HepG2 (cell line): ENCODE data around the gene LSS. TPM values are rescaled to one million over a fixed set of nuclear protein-coding genes. Genes with fewer than 3 reads are reported as not detected.

ENCODE experiments used
- ATAC-seq: fragments of 200-7000 bp; cut with Tn5 transposase; 3 replicates; pipeline ENCODE4 v1.9.1; 2020; ENCODE audit warnings: mild to moderate bottlenecking, moderate library complexity
- BruUV-seq: library from RNA; stranded (reverse); fragments of 400-500 nt; replicated peaks from 2 replicates; lab custom pipeline; 2021; lab: Mats Ljungman, UMichigan
- CTCF ChIA-PET: fragments of 300-600 bp; formaldehyde crosslinking; extraction: SDS; loops from one replicate; lab custom pipeline; 2021; ENCODE audit warnings: low total read pairs, inconsistent platforms, low intra/inter-chr PET ratio; lab: Yijun Ruan, JAX
- POLR2A ChIA-PET: fragments of 350-600 bp; sonication (Branson Sonifier 250); formaldehyde crosslinking; loops from one replicate; lab custom pipeline; 2020; ENCODE audit warnings: antibody characterized with exemption, inconsistent platforms; lab: Yijun Ruan, JAX
- DNase-seq: peaks from one replicate; pipeline ENCODE4 v3.0.0-alpha.2; 2015; ENCODE audit warnings: low spot score
- FAIRE-seq: peaks from 3 replicates; lab custom pipeline; 2011; peaks lifted over from hg19 to GRCh38; lab: Jason Lieb, UNC
- H2AFZ ChIP-seq: one replicate; pipeline ENCODE4 v1.6.1; 2011; ENCODE audit warnings: low read length, inconsistent platforms
- H3K27ac ChIP-seq: fragments of 300-600 bp; 3 replicates; pipeline ENCODE4 v1.8.0; 2011; ENCODE audit warnings: mixed run types, mild to moderate bottlenecking, mixed read lengths, low read length, inconsistent platforms; ENCODE audit not compliant: insufficient read depth; ENCODE audit errors: extremely low read length
- H3K27me3 ChIP-seq, 2 experiments: fragments of 200-600 bp in 1 of 2; 2 replicates in 1 of 2; 3 replicates in 1 of 2; pipeline versions ENCODE4 v1.6.0 to v1.8.0; 2011; ENCODE audit warnings: low read length in 2 of 2, mild to moderate bottlenecking in 2 of 2, moderate library complexity in 2 of 2, inconsistent platforms in 1 of 2; ENCODE audit not compliant: insufficient read depth in 2 of 2, control insufficient read depth in 1 of 2
- H3K36me3 ChIP-seq, 2 experiments: fragments of 200-600 bp in 1 of 2; replicated peaks in 1 of 2; 2 replicates in 1 of 2; 3 replicates in 1 of 2; pipeline versions ENCODE4 v1.5.1 to v1.8.0; 2011; ENCODE audit warnings: low read length in 2 of 2, inconsistent platforms in 1 of 2; ENCODE audit not compliant: insufficient read depth in 2 of 2, control insufficient read depth in 1 of 2
- H3K4me1 ChIP-seq: 2 replicates; pipeline ENCODE4 v1.5.1; 2012; ENCODE audit warnings: low read length, inconsistent platforms; ENCODE audit not compliant: insufficient read depth
- H3K4me2 ChIP-seq: 2 replicates; pipeline ENCODE4 v1.6.0; 2011; ENCODE audit warnings: low read depth, low read length, inconsistent platforms
- H3K4me3 ChIP-seq, 3 experiments: fragments of 200-600 bp in 1 of 3; sonication (generic), shearing (Covaris generic) in 1 of 3; replicated peaks in 1 of 3; 2 replicates each; pipeline ENCODE4 v1.5.1; 2011 to 2016; ENCODE audit warnings: low read length in 3 of 3, inconsistent platforms in 2 of 3, low read depth in 2 of 3, mild to moderate bottlenecking in 2 of 3, control low read depth in 1 of 3, mixed read lengths in 1 of 3; ENCODE audit not compliant: insufficient read depth in 1 of 3
- H3K79me2 ChIP-seq: one replicate; pipeline ENCODE4 v1.6.1; 2011; ENCODE audit warnings: low read length, inconsistent platforms; ENCODE audit not compliant: insufficient read depth
- H3K9ac ChIP-seq: 2 replicates; pipeline ENCODE4 v1.6.0; 2011; ENCODE audit warnings: mild to moderate bottlenecking, low read depth, low read length, inconsistent platforms; ENCODE audit not compliant: insufficient read depth
- H3K9me3 ChIP-seq: 2 replicates; pipeline ENCODE4 v1.5.1; 2012; ENCODE audit warnings: mild to moderate bottlenecking, low read length
- H4K20me1 ChIP-seq: 2 replicates; pipeline ENCODE4 v1.6.0; 2011; ENCODE audit warnings: inconsistent platforms, mild to moderate bottlenecking, low read length, moderate library complexity; ENCODE audit not compliant: insufficient read depth
- ETV6 ChIP-seq: sonication (generic); formaldehyde crosslinking; conservative IDR thresholded peaks from 2 replicates; pipeline ENCODE4 v1.4.0; 2020; ENCODE audit warnings: missing genetic modification reagents
- HMGA1 ChIP-seq: sonication (generic); formaldehyde crosslinking; conservative IDR thresholded peaks from 2 replicates; pipeline ENCODE4 v1.4.0; 2020; ENCODE audit warnings: missing genetic modification reagents
- KLF16 ChIP-seq, 2 experiments: sonication (generic) in 1 of 2; formaldehyde crosslinking in 1 of 2; IDR thresholded peaks; 2 replicates each; pipeline versions ENCODE4 v1.6.1 to v1.8.0; 2016 to 2023; ENCODE audit warnings: missing genetic modification reagents in 2 of 2, missing compliant biosample characterization in 1 of 2
- MAFK ChIP-seq, 2 experiments: IDR thresholded peaks in 1 of 2; conservative IDR thresholded peaks in 1 of 2; 2 replicates each; pipeline ENCODE4 v1.6.1; 2011; ENCODE audit warnings: improper control_type of control experiment in 2 of 2, low read length in 2 of 2
- SAFB2 ChIP-seq: sonication (generic); formaldehyde crosslinking; IDR thresholded peaks from 2 replicates; pipeline ENCODE4 v1.5.1; 2020; ENCODE audit warnings: missing genetic modification reagents, low read depth, mild to moderate bottlenecking, borderline replicate concordance
- SNAPC2 ChIP-seq: sonication (generic); formaldehyde crosslinking; IDR thresholded peaks from 2 replicates; pipeline ENCODE4 v1.8.1; 2022; ENCODE audit warnings: mild to moderate bottlenecking, missing genetic modification reagents
- THYN1 ChIP-seq: sonication (generic); formaldehyde crosslinking; IDR thresholded peaks from 2 replicates; pipeline ENCODE4 v1.8.1; 2023; ENCODE audit warnings: low read depth, mild to moderate bottlenecking, moderate library complexity, missing genetic modification reagents, borderline replicate concordance
- ZIK1 ChIP-seq: sonication (generic); formaldehyde crosslinking; IDR thresholded peaks from 2 replicates; pipeline ENCODE4 v1.5.0; 2020; ENCODE audit warnings: mild to moderate bottlenecking, low read depth, missing genetic modification reagents, borderline replicate concordance
- ZNF232 ChIP-seq: sonication (generic); formaldehyde crosslinking; IDR thresholded peaks from 2 replicates; pipeline ENCODE4 v1.4.0; 2020; ENCODE audit warnings: missing genetic modification reagents, borderline replicate concordance
- ZNF256 ChIP-seq: sonication (generic); formaldehyde crosslinking; conservative IDR thresholded peaks from 2 replicates; pipeline ENCODE4 v1.4.0; 2020; ENCODE audit warnings: missing genetic modification reagents
- ZNF33A ChIP-seq: sonication (generic); formaldehyde crosslinking; IDR thresholded peaks from 2 replicates; pipeline ENCODE4 v1.5.1; 2020; ENCODE audit warnings: missing genetic modification reagents, mild to moderate bottlenecking, moderate library complexity, borderline replicate concordance
- ZNF34 ChIP-seq: sonication (generic); formaldehyde crosslinking; IDR thresholded peaks from 2 replicates; pipeline ENCODE4 v1.4.0; 2020; ENCODE audit warnings: mild to moderate bottlenecking, missing genetic modification reagents, borderline replicate concordance
- ZNF547 ChIP-seq: sonication (generic); formaldehyde crosslinking; IDR thresholded peaks from 2 replicates; pipeline ENCODE4 v1.5.1; 2020; ENCODE audit warnings: mild to moderate bottlenecking, missing genetic modification reagents
- ZNF605 ChIP-seq: sonication (generic); formaldehyde crosslinking; IDR thresholded peaks from 2 replicates; pipeline ENCODE4 v1.8.0; 2022; ENCODE audit warnings: mild to moderate bottlenecking, missing genetic modification reagents
- ZNF615 ChIP-seq: sonication (generic); formaldehyde crosslinking; IDR thresholded peaks from 2 replicates; pipeline ENCODE4 v1.5.0; 2020; ENCODE audit warnings: mild to moderate bottlenecking, missing genetic modification reagents, borderline replicate concordance
- ZNF792 ChIP-seq: IDR thresholded peaks from 2 replicates; pipeline ENCODE4 v1.6.1; 2016
- WGBS: methylation state at CpG from one replicate; pipeline ENCODE4 v1.1.6; 2017; ENCODE audit warnings: low lambda C conversion rate; 5-methylcytosine and 5-hydroxymethylcytosine counted together
- in situ Hi-C: cut with HindIII; loops from 2 replicates; pipeline ENCODE4 v1.10.0; 2017; ENCODE audit warnings: low pct_unique_long_range_greater_than_20kb; ENCODE audit not compliant: extremely low pct_ligation_motif_present
- intact Hi-C: fragments of 100-400 bp; cut with micrococcal nuclease; formaldehyde crosslinking; loops from one replicate; pipeline ENCODE4 v1.10.0; 2022; ENCODE audit not compliant: unreplicated experiment
- polyA plus RNA-seq, 8 experiments: library from polyadenylated mRNA; depleted of rRNA in 3 of 8; stranded (reverse) in 7 of 8; unstranded in 1 of 8; fragments of >200 nt; fragmentation: Illumina TruSeq in 4 of 8; extraction: Trizol in 4 of 8; gene quantifications; 2 replicates each; pipeline versions ENCODE4 v1.2.1 to v1.2.3, GENCODE V29; 2011 to 2016; ENCODE audit warnings: low read depth in 4 of 8, missing spikeins in 1 of 8, mixed read lengths in 1 of 8; ENCODE audit not compliant: insufficient read depth in 1 of 8
- total RNA-seq, 5 experiments: library from RNA; depleted of rRNA; stranded (reverse); fragments of >200 nt; fragmentation: Illumina TruSeq; extraction: Trizol; gene quantifications; 2 replicates each; pipeline ENCODE4 v1.2.3, GENCODE V29; 2016; ENCODE audit warnings: low read depth in 1 of 5
- TF ChIP-seq, protein P1 (sequence below): sonication (generic); formaldehyde crosslinking; IDR thresholded peaks from 2 replicates; pipeline ENCODE4 v1.8.1; 2023; ENCODE audit warnings: missing genetic modification reagents, inconsistent platforms, borderline replicate concordance
- TF ChIP-seq, protein P2 (sequence below): sonication (generic); formaldehyde crosslinking; IDR thresholded peaks from 2 replicates; pipeline ENCODE4 v1.8.1; 2022; ENCODE audit warnings: low read depth, mild to moderate bottlenecking, missing genetic modification reagents
- TF ChIP-seq, protein P3 (sequence below): sonication (generic); formaldehyde crosslinking; IDR thresholded peaks from 2 replicates; pipeline ENCODE4 v1.4.0; 2020; ENCODE audit warnings: mild to moderate bottlenecking, missing genetic modification reagents

LSS gene
- total and polyA plus RNA-seq, 2 of the 13 experiments (the other 11 are each of a cell fraction or from before 2014, with no cell fraction given) = 72.6 to 113 TPM

DNA sequence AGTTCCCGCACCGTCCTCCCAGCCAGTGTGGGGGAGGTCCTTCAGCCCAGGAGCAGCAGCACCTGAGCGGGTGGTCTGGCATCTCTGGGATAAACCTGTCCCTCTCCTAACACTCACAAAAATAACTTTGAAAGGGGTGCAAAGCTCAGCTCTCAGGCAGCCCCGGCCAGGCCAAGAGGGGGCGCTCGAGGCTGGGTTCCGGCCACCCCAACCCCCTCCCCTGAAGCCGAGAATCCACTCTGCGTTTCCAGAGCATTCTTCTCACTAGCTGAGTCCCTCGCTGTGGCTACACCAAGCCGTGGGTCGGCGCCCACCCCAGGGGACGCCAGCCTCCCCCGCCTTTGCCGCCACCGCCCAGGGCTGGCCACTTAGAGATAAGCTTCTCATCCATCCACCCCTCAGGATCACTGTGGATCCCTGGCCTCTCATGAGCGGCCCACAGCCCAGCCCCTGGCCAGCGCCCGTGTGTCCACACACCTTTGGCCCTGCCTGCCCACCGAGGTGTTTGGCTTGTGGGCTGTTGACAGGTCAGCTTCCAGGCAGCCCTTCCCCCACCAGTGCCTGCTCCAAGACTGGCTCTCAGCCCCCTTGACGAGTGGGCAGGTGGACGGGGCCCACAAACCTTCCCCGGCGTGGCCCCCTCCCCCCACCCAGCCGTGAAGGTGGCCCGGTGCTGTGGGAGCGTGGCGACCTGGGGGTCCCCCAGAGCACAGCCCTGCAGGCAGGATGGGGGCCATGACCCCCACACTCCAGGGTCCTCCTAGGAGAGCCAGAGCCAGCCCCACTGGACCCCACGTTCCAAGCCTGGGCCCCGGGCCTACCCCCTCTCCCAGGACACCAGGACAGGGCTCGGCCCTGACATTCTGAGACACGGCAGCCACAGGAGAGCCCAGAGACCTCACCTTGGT, 75.1 kb downstream of the LSS start:
- ATAC-seq = peak; percentile 70
- DNase-seq = peak; percentile 54
- ChIA-PET POLR2A (interaction anchor here (0.7 to 2.4 kb wide), 7 partner anchors 11 to 682 kb away, joined by 3 to 13 read pairs (median 3); no protein-coding TSS in a partner anchor), CTCF (no interaction called here)
- Histone ChIP-seq H3K36me3 (peaks cover 2 to 11% of the 10 kb centered on the region in 2 experiments; a peak in 3 of 5 replicates), H3K79me2 (peaks cover 23% of the 10 kb centered on the region), H2AFZ (no peak overlapping the region), H3K9me3 (no peaks in the 10 kb centered on the region), H3K4me1 (peaks cover 64% of the 10 kb centered on the region), H3K9ac (peak overlapping the region; percentile 86), H3K4me3 (peak overlapping the region; percentile 84 to 97 (median 96)), H3K27ac (peak overlapping the region; percentile 83), H4K20me1 (peaks cover 8% of the 10 kb centered on the region; the same call in 1 of the 2 replicates), H3K27me3 (no peaks in the 10 kb centered on the region; a peak in 2 of 5 replicates), H3K4me2 (peak overlapping the region; percentile 94)
- WGBS = 0% methylated on average over 4 of the region's 33 CpGs
- in situ Hi-C loops (no loop called here), intact Hi-C loops (no loop called here)
- no TSS peak for BruUV-seq
- FAIRE-seq = no peak
- TF ChIP-seq ZNF605 = peak; percentile 70
- no peak for TF ChIP-seq HMGA1 (CRISPR knock-in tag)
- TF ChIP-seq SAFB2 (CRISPR knock-in tag) = no peak; the same call in 1 of the 2 replicates
- 0 out of 2 replicates have a peak, but pooled peaks have one; percentile 26 for TF ChIP-seq ZIK1 (CRISPR knock-in tag)
- TF ChIP-seq ZNF547 (CRISPR knock-in tag) = peak; percentile 54; the same call in 1 of the 2 replicates
- no peak for TF ChIP-seq ZNF256 (CRISPR knock-in tag)
- TF ChIP-seq MAFK (conservative IDR thresholded peaks at IDR 0.05 in 1 of 2, IDR thresholded peaks at IDR 0.05 in 1 of 2; ENCODE audit: low read length in 2 of 2) = no peak
- TF ChIP-seq ZNF232 = no peak
- no peak for TF ChIP-seq KLF16 (CRISPR knock-in tag; IDR thresholded peaks at IDR 0.05)
- peak; percentile 67; the same call in 1 of the 2 replicates for TF ChIP-seq SNAPC2 (CRISPR knock-in tag)
- TF ChIP-seq, protein P1, sequence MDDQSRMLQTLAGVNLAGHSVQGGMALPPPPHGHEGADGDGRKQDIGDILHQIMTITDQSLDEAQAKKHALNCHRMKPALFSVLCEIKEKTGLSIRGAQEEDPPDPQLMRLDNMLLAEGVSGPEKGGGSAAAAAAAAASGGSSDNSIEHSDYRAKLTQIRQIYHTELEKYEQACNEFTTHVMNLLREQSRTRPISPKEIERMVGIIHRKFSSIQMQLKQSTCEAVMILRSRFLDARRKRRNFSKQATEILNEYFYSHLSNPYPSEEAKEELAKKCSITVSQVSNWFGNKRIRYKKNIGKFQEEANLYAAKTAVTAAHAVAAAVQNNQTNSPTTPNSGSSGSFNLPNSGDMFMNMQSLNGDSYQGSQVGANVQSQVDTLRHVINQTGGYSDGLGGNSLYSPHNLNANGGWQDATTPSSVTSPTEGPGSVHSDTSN (CRISPR knock-in tag) = no peak
- no peak for TF ChIP-seq ZNF33A
- TF ChIP-seq ZNF615 = no peak
- TF ChIP-seq, protein P2, sequence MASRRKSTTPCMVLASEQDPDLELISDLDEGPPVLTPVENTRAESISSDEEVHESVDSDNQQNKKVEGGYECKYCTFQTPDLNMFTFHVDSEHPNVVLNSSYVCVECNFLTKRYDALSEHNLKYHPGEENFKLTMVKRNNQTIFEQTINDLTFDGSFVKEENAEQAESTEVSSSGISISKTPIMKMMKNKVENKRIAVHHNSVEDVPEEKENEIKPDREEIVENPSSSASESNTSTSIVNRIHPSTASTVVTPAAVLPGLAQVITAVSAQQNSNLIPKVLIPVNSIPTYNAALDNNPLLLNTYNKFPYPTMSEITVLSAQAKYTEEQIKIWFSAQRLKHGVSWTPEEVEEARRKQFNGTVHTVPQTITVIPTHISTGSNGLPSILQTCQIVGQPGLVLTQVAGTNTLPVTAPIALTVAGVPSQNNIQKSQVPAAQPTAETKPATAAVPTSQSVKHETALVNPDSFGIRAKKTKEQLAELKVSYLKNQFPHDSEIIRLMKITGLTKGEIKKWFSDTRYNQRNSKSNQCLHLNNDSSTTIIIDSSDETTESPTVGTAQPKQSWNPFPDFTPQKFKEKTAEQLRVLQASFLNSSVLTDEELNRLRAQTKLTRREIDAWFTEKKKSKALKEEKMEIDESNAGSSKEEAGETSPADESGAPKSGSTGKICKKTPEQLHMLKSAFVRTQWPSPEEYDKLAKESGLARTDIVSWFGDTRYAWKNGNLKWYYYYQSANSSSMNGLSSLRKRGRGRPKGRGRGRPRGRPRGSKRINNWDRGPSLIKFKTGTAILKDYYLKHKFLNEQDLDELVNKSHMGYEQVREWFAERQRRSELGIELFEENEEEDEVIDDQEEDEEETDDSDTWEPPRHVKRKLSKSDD (CRISPR knock-in tag) = peak; percentile 51; the same call in 1 of the 2 replicates
- TF ChIP-seq ZNF34 = no peak
- TF ChIP-seq THYN1 (CRISPR knock-in tag) = no peak
- TF ChIP-seq, protein P3, sequence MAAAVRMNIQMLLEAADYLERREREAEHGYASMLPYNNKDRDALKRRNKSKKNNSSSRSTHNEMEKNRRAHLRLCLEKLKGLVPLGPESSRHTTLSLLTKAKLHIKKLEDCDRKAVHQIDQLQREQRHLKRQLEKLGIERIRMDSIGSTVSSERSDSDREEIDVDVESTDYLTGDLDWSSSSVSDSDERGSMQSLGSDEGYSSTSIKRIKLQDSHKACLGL (CRISPR knock-in tag) = peak; percentile 37; the same call in 1 of the 2 replicates
- TF ChIP-seq ZNF792 = no peak
- no peak for TF ChIP-seq ETV6 (CRISPR knock-in tag)
